ENCODE measurements around the gene MYLK4. TPM values are rescaled to one million over a fixed set of nuclear protein-coding genes. Genes with fewer than 3 reads are reported as not detected.

Gene MYLK4
- total RNA-seq, 1 donor from 2014 or later = 0.97 TPM

DNA sequence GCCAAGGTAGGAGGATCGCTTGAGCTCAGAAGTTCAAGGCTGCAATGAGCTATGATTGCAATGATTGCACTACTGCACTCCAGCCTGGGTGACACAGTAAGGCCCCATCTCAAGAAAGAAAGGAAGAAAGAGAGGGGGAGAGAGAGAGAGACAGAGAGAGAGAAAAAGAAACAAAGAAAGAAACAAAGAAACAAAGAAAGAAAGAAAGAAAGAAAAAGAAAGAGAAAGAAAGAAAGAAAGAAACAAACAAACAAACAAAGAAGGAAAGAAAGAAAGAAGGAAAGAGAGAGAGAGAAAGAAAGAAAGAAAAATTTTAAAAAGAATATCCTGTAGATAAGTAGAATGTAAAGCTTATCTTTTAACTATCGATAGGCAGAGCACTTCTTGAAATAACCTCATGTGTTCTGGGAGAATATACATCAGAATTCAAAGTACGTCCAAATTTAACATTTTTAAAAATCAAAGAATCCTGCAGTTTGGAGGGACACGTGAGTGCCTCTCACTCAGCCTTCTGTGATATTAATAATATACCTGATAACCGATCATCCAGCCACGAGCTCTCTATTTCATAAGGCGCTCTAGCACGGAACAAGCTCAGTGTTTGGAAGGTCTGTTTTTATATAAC lies 25.2 kb downstream of the MYLK4 start:
- no peak overlapping the region for H3K27ac Mint-ChIP-seq (ENCODE audit: unreplicated experiment)
- H3K4me3 Mint-ChIP-seq (ENCODE audit: unreplicated experiment) = no peak overlapping the region
- H3K27me3 Mint-ChIP-seq (ENCODE audit: unreplicated experiment) = peaks cover 3% of the 10 kb centered on the region
- no peaks in the 10 kb centered on the region for H3K36me3 Mint-ChIP-seq (ENCODE audit: low read depth, unreplicated experiment)
- DNase-seq (ENCODE audit: low spot score) = no peak
- no peaks in the 10 kb centered on the region for H3K9me3 Mint-ChIP-seq (ENCODE audit: unreplicated experiment)
- H3K4me1 Mint-ChIP-seq (ENCODE audit: unreplicated experiment) = peaks cover 3% of the 10 kb centered on the region
- TF ChIP-seq, protein P1, sequence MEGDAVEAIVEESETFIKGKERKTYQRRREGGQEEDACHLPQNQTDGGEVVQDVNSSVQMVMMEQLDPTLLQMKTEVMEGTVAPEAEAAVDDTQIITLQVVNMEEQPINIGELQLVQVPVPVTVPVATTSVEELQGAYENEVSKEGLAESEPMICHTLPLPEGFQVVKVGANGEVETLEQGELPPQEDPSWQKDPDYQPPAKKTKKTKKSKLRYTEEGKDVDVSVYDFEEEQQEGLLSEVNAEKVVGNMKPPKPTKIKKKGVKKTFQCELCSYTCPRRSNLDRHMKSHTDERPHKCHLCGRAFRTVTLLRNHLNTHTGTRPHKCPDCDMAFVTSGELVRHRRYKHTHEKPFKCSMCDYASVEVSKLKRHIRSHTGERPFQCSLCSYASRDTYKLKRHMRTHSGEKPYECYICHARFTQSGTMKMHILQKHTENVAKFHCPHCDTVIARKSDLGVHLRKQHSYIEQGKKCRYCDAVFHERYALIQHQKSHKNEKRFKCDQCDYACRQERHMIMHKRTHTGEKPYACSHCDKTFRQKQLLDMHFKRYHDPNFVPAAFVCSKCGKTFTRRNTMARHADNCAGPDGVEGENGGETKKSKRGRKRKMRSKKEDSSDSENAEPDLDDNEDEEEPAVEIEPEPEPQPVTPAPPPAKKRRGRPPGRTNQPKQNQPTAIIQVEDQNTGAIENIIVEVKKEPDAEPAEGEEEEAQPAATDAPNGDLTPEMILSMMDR (IDR thresholded peaks at IDR 0.05; ENCODE audit: unreplicated experiment) = no peak

DNA sequence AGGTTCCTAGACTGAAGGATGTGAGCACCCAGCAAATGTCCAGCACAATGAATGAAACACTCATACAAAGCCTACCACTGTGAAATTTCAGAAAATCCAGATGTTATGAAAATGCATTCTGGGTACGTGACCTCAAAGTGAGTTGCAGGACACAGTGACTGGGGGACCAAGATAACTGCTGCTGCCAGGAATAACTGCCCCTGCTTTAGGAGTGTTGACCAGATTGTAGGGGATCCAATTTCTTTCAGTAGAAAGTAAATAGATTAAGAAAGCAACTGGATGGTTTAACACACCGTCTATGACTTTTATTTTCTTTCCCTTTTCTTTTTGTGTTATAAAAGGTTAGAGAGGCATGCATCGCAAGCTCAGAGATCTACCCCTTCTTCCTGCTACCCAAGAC lies 29.5 kb downstream of the MYLK4 start:
- peaks cover 1% of the 10 kb centered on the region for H3K27me3 Mint-ChIP-seq (ENCODE audit: unreplicated experiment)
- no peaks in the 10 kb centered on the region for H3K9me3 Mint-ChIP-seq (ENCODE audit: unreplicated experiment)
- H3K4me3 Mint-ChIP-seq (ENCODE audit: unreplicated experiment) = no peak overlapping the region
- no peak for DNase-seq (ENCODE audit: low spot score)
- TF ChIP-seq, protein P1 (IDR thresholded peaks at IDR 0.05; ENCODE audit: unreplicated experiment) = no peak
- H3K36me3 Mint-ChIP-seq (ENCODE audit: low read depth, unreplicated experiment) = no peaks in the 10 kb centered on the region
- H3K4me1 Mint-ChIP-seq (ENCODE audit: unreplicated experiment) = no peaks in the 10 kb centered on the region
- no peak overlapping the region for H3K27ac Mint-ChIP-seq (ENCODE audit: unreplicated experiment)

DNA sequence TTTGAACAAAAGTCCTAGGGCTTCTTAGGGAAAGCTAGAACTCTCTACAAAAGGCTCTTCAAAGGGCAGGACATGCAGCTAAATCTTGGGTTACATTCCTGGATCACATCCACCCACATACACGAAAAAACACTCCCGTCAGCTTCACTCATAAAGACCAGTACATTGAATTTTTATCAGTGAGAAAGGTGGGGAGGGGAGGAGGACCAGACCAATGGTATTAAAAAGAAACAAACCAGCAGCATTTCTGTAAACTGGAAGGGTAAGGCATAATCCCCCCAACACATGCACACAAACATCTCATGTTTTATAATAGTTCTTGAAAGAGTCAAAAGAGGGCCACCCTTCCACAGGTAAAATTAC lies 31.6 kb downstream of the MYLK4 start:
- TF ChIP-seq, protein P1 (IDR thresholded peaks at IDR 0.05; ENCODE audit: unreplicated experiment) = no peak
- Mint-ChIP-seq H3K9me3 (ENCODE audit: unreplicated experiment) (no peaks in the 10 kb centered on the region), H3K4me1 (ENCODE audit: unreplicated experiment) (no peaks in the 10 kb centered on the region), H3K4me3 (ENCODE audit: unreplicated experiment) (no peak overlapping the region), H3K27ac (ENCODE audit: unreplicated experiment) (no peak overlapping the region), H3K27me3 (ENCODE audit: unreplicated experiment) (no peaks in the 10 kb centered on the region), H3K36me3 (ENCODE audit: low read depth, unreplicated experiment) (no peaks in the 10 kb centered on the region)
- DNase-seq (ENCODE audit: low spot score) = no peak

DNA sequence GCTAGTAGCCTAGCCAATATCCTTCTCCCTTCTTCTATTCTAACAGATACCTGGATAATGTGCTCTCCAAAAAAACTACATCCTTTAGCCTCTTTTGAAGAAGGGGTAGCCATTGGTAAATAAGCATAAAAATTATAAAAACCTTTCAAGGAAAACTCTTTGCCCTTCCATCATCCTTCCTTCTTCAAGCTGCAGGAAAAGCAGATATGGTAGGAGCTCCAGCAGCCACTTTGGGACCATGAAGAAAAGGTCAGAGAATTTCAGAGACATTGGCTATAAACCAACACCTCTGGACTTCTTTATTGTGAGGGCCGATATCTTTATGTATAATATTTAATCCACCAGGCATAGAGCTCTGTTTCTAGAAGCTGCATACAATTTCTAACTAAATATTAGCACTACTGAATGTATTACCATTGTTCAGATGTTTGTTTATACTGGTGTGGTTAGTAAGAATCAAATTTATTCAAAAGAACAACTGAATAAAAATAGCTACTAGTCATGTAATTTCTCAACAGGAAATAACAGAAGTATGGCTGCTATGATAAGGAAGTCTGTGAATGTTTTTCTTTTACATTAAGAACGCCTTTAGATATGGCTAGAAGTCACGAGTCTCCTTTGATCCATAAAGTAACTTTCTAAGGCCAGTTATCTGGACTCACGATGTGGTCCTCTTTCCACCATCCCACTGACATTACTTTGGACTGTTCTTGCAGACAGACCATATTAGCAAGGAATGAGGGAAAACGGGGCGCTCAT lies 32.2 kb downstream of the MYLK4 start:
- no peak for DNase-seq (ENCODE audit: low spot score)
- H3K9me3 Mint-ChIP-seq (ENCODE audit: unreplicated experiment) = no peaks in the 10 kb centered on the region
- H3K27ac Mint-ChIP-seq (ENCODE audit: unreplicated experiment) = no peak overlapping the region
- TF ChIP-seq, protein P1 (IDR thresholded peaks at IDR 0.05; ENCODE audit: unreplicated experiment) = no peak
- H3K36me3 Mint-ChIP-seq (ENCODE audit: low read depth, unreplicated experiment) = no peaks in the 10 kb centered on the region
- H3K4me3 Mint-ChIP-seq (ENCODE audit: unreplicated experiment) = no peak overlapping the region
- H3K4me1 Mint-ChIP-seq (ENCODE audit: unreplicated experiment) = no peaks in the 10 kb centered on the region
- H3K27me3 Mint-ChIP-seq (ENCODE audit: unreplicated experiment) = no peaks in the 10 kb centered on the region
